K562 (cell line): Measurements from ENCODE around the gene COX19. TPM values are rescaled to one million over a fixed set of nuclear protein-coding genes. Genes with fewer than 3 reads are reported as not detected.

Experiments
- BCOR ChIP-seq: fragments of 450-650 bp; IDR thresholded peaks from 2 replicates; pipeline ENCODE4 v1.6.1; 2016
- BDP1 ChIP-seq: IDR thresholded peaks from 3 replicates; pipeline ENCODE4 v1.6.1; 2011; ENCODE audit not compliant: insufficient read length, insufficient read depth
- CBX3 ChIP-seq, 2 experiments: IDR thresholded peaks; 1 replicate in 1 of 2; 2 replicates in 1 of 2; pipeline ENCODE4 v1.6.1; 2012; ENCODE audit warnings: inconsistent platforms in 2 of 2, low read length in 2 of 2, borderline replicate concordance in 1 of 2, control low read depth in 1 of 2
- CREB3L1 ChIP-seq: fragments of 450-650 bp; IDR thresholded peaks from 2 replicates; pipeline ENCODE4 v1.6.1; 2014; ENCODE audit warnings: low read depth, mild to moderate bottlenecking, moderate library complexity, borderline replicate concordance
- EWSR1 ChIP-seq: fragments of 450-650 bp; IDR thresholded peaks from 2 replicates; pipeline ENCODE4 v1.6.1; 2018; ENCODE audit warnings: borderline replicate concordance, mild to moderate bottlenecking, low read depth, moderate library complexity; ENCODE audit not compliant: partially characterized antibody
- FIP1L1 ChIP-seq: fragments of 200-400 bp; formaldehyde crosslinking; IDR thresholded peaks from 2 replicates; pipeline ENCODE4 v1.6.1; 2018; ENCODE audit warnings: mild to moderate bottlenecking, low read depth, low read length; ENCODE audit not compliant: poor library complexity, severe bottlenecking
- FOXJ2 ChIP-seq: fragments of 200-800 bp; sonication (Bioruptor generic); IDR thresholded peaks from 2 replicates; pipeline ENCODE4 v1.6.1; 2016; ENCODE audit warnings: missing genetic modification characterization, missing compliant biosample characterization
- GTF2F1 ChIP-seq: IDR thresholded peaks from 2 replicates; pipeline ENCODE4 v1.6.1; 2011; ENCODE audit warnings: low read depth, low read length, improper control_type of control experiment
- JUN ChIP-seq, 2 experiments: sonication (generic) in 1 of 2; formaldehyde crosslinking in 1 of 2; IDR thresholded peaks; 2 replicates each; pipeline versions ENCODE4 v1.6.1 to v1.8.0; 2012 to 2022; ENCODE audit warnings: borderline replicate concordance in 2 of 2, mild to moderate bottlenecking in 2 of 2, improper control_type of control experiment in 1 of 2, low read depth in 1 of 2, low read length in 1 of 2, missing genetic modification reagents in 1 of 2
- MCM3 ChIP-seq: fragments of 450-650 bp; IDR thresholded peaks from 2 replicates; pipeline ENCODE4 v1.6.1; 2016
- NR2C1 ChIP-seq, 2 experiments: fragments of 450-650 bp; IDR thresholded peaks; 2 replicates each; pipeline ENCODE4 v1.6.1; 2017; ENCODE audit warnings: mild to moderate bottlenecking in 2 of 2, antibody characterized with exemption in 1 of 2, inconsistent platforms in 1 of 2, missing compliant biosample characterization in 1 of 2, missing genetic modification characterization in 1 of 2
- OTX1 ChIP-seq: fragments of 450-650 bp; formaldehyde crosslinking; IDR thresholded peaks from 2 replicates; pipeline ENCODE4 v1.4.0; 2022; ENCODE audit warnings: mild to moderate bottlenecking
- PHB2 ChIP-seq: fragments of 450-650 bp; IDR thresholded peaks from 2 replicates; pipeline ENCODE4 v1.6.1; 2017; ENCODE audit warnings: low read depth
- POLR2AphosphoS2 ChIP-seq: IDR thresholded peaks from 2 replicates; pipeline ENCODE4 v1.6.1; 2012; ENCODE audit warnings: low read length, improper control_type of control experiment
- POLR2B ChIP-seq: fragments of 450-650 bp; IDR thresholded peaks from 2 replicates; pipeline ENCODE4 v1.6.1; 2018; ENCODE audit warnings: low read depth; ENCODE audit not compliant: partially characterized antibody
- RAD21 ChIP-seq, 2 experiments: fragments of 250-450 bp in 1 of 2; fragments of 450-650 bp in 1 of 2; sonication (Bioruptor Pico) in 1 of 2; formaldehyde crosslinking in 1 of 2; IDR thresholded peaks in 1 of 2; conservative IDR thresholded peaks in 1 of 2; 2 replicates each; pipeline versions ENCODE4 v1.4.0 to v1.8.0; 2020 to 2022; ENCODE audit warnings: mild to moderate bottlenecking in 2 of 2, moderate library complexity in 1 of 2
- RBBP5 ChIP-seq: fragments of 200-600 bp; sonication (generic); IDR thresholded peaks from 2 replicates; pipeline ENCODE4 v1.6.1; 2012; ENCODE audit warnings: borderline replicate concordance, mild to moderate bottlenecking, low read length, control low read depth, inconsistent platforms; ENCODE audit not compliant: insufficient read depth, poor library complexity, severe bottlenecking
- SIN3B ChIP-seq: fragments of 450-650 bp; IDR thresholded peaks from 2 replicates; pipeline ENCODE4 v1.6.1; 2017; ENCODE audit warnings: low read depth, mild to moderate bottlenecking, moderate library complexity
- SMARCA4 ChIP-seq: fragments of 450-650 bp; IDR thresholded peaks from 2 replicates; pipeline ENCODE4 v1.6.1; 2016
- ZNF23 ChIP-seq: fragments of 250-450 bp; sonication (Bioruptor Pico); IDR thresholded peaks from 2 replicates; pipeline ENCODE4 v1.4.0; 2020; ENCODE audit warnings: mild to moderate bottlenecking
- ZNF3 ChIP-seq: fragments of 250-450 bp; sonication (Bioruptor Pico); IDR thresholded peaks from 2 replicates; pipeline ENCODE4 v1.5.0; 2021; ENCODE audit warnings: mild to moderate bottlenecking, moderate library complexity
- ZNF449 ChIP-seq: fragments of 250-450 bp; sonication (Bioruptor Pico); IDR thresholded peaks from 2 replicates; pipeline ENCODE4 v1.8.0; 2022; ENCODE audit warnings: moderate library complexity, mild to moderate bottlenecking, inconsistent platforms
- polyA plus RNA-seq, 8 experiments: library from polyadenylated mRNA; depleted of rRNA in 4 of 8; stranded (reverse) in 5 of 8; unstranded in 3 of 8; fragments of >200 nt; fragmentation: Nextera tagmentation in 2 of 8; fragmentation: Illumina TruSeq in 1 of 8; extraction: Ambion mirVana in 2 of 8; extraction: Trizol in 1 of 8; gene quantifications; 2 replicates each; pipeline versions ENCODE4 v1.2.1 to v1.2.3, GENCODE V29; 2011 to 2014; ENCODE audit warnings: inconsistent platforms in 1 of 8, missing spikeins in 1 of 8
- total RNA-seq, 7 experiments: library from RNA; depleted of rRNA in 6 of 7; stranded (reverse); fragments of >200 nt in 6 of 7; fragmentation: Illumina TruSeq in 2 of 7; extraction: Trizol in 2 of 7; gene quantifications; 2 replicates each; pipeline versions ENCODE4 v1.2.1 to v1.2.3, GENCODE V29; 2011 to 2021; ENCODE audit warnings: low replicate concordance in 1 of 7
- TF ChIP-seq, protein P1 (sequence below): sonication (generic); formaldehyde crosslinking; IDR thresholded peaks from 2 replicates; pipeline ENCODE4 v1.8.0; 2022; ENCODE audit warnings: missing genetic modification reagents, mild to moderate bottlenecking, moderate library complexity, borderline replicate concordance

Gene COX19
- total and polyA plus RNA-seq, 9 of the 15 experiments (the other 6 are each of a cell fraction or from before 2014, with no cell fraction given), result 5.2 to 10.5 (median 7.9) TPM

GRCh38 chr7:974820-975681, at the start of gene COX19 (continued):
- TF ChIP-seq RAD21 (CRISPR knock-in tag; conservative IDR thresholded peaks at IDR 0.05 in 1 of 2, IDR thresholded peaks at IDR 0.05 in 1 of 2) (no peak), SMARCA4 (0 out of 2 replicates have a peak, but pooled peaks have one; percentile 12), CREB3L1 (peak; percentile 64; the same call in 1 of the 2 replicates), CBX3 (IDR thresholded peaks at IDR 0.05; ENCODE audit: borderline replicate concordance in 1 of 2, low read length in 2 of 2) (no peak; a peak in 1 of 3 replicates), SIN3B (peak; percentile 86), EWSR1 (no peak), RBBP5 (peak; percentile 98), POLR2B (peak; percentile 91), BDP1 (no peak), JUN (IDR thresholded peaks at IDR 0.05; ENCODE audit: borderline replicate concordance, low read depth, low read length) (peak; percentile 30; the same call in 1 of the 2 replicates), JUN (CRISPR knock-in tag; IDR thresholded peaks at IDR 0.05; ENCODE audit: borderline replicate concordance) (peak; percentile 77; the same call in 1 of the 2 replicates), NR2C1 (IDR thresholded peaks at IDR 0.05) (no peak), NR2C1 (tag; IDR thresholded peaks at IDR 0.05) (no peak), ZNF449 (CRISPR knock-in tag) (no peak), MCM3 (no peak), FIP1L1 (peak; percentile 80), ZNF23 (CRISPR knock-in tag) (no peak), PHB2 (no peak), GTF2F1 (no peak; the same call in 1 of the 2 replicates), OTX1 (no peak), FOXJ2 (tag) (no peak), BCOR (peak; percentile 98), POLR2AphosphoS2 (peak; percentile 48; the same call in 1 of the 2 replicates), ZNF3 (CRISPR knock-in tag) (no peak)
- TF ChIP-seq, protein P1, sequence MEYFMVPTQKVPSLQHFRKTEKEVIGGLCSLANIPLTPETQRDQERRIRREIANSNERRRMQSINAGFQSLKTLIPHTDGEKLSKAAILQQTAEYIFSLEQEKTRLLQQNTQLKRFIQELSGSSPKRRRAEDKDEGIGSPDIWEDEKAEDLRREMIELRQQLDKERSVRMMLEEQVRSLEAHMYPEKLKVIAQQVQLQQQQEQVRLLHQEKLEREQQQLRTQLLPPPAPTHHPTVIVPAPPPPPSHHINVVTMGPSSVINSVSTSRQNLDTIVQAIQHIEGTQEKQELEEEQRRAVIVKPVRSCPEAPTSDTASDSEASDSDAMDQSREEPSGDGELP (CRISPR knock-in tag), result peak; percentile 83
